OCI-LY1 (cell line): Measurements from ENCODE around the gene BPIFB3.

Experiments
- H2AFZ ChIP-seq: fragments of 200-600 bp; sonication (generic), shearing (Covaris generic); 2 replicates; pipeline ENCODE4 v1.6.0; 2014; ENCODE audit warnings: antibody characterized with exemption, mild to moderate bottlenecking, low read length
- H3F3A ChIP-seq: fragments of 200-600 bp; sonication (generic), shearing (Covaris generic); 2 replicates; pipeline ENCODE4 v1.6.0; 2014; ENCODE audit warnings: mild to moderate bottlenecking, antibody characterized with exemption, low read length, moderate library complexity; ENCODE audit not compliant: insufficient read depth
- H3K27ac ChIP-seq: fragments of 200-600 bp; sonication (generic); 2 replicates; pipeline ENCODE4 v1.5.1; 2014; ENCODE audit warnings: low read length, mixed run types, mild to moderate bottlenecking, low read depth; ENCODE audit not compliant: poor library complexity, severe bottlenecking
- H3K27me3 ChIP-seq: fragments of 200-600 bp; sonication (generic); 2 replicates; pipeline ENCODE4 v1.6.0; 2014; ENCODE audit warnings: antibody characterized with exemption, mild to moderate bottlenecking, low read length, moderate library complexity; ENCODE audit not compliant: insufficient read depth
- H3K36me3 ChIP-seq: fragments of 200-600 bp; sonication (generic); 2 replicates; pipeline ENCODE4 v1.6.1; 2014; ENCODE audit warnings: mild to moderate bottlenecking, antibody characterized with exemption, low read length, moderate library complexity, mixed read lengths; ENCODE audit not compliant: insufficient read depth
- H3K4me1 ChIP-seq: fragments of 200-600 bp; sonication (generic); 2 replicates; pipeline ENCODE4 v1.5.1; 2014; ENCODE audit warnings: mild to moderate bottlenecking, low read length, moderate library complexity; ENCODE audit not compliant: insufficient read depth, severe bottlenecking
- H3K4me2 ChIP-seq: fragments of 200-600 bp; sonication (generic), shearing (Covaris generic); 2 replicates; pipeline ENCODE4 v1.6.1; 2014; ENCODE audit warnings: low read length
- H3K4me3 ChIP-seq: fragments of 200-600 bp; sonication (generic); 2 replicates; pipeline ENCODE4 v1.5.1; 2014; ENCODE audit warnings: low read length, low read depth, mild to moderate bottlenecking, mixed read lengths; ENCODE audit not compliant: poor library complexity, severe bottlenecking
- H3K79me2 ChIP-seq: fragments of 200-600 bp; shearing (Covaris generic); 2 replicates; pipeline ENCODE4 v1.6.1; 2016; ENCODE audit warnings: mixed run types, low read length, mixed read lengths; ENCODE audit not compliant: insufficient read depth
- H3K9ac ChIP-seq: fragments of 200-600 bp; sonication (generic), shearing (Covaris generic); 2 replicates; pipeline ENCODE4 v1.6.1; 2014; ENCODE audit warnings: mild to moderate bottlenecking, low read length, mixed read lengths
- H3K9me2 ChIP-seq: fragments of 200-600 bp; sonication (generic), shearing (Covaris generic); 2 replicates; pipeline ENCODE4 v1.6.1; 2014; ENCODE audit warnings: low read depth, mild to moderate bottlenecking, low read length, mixed read lengths
- H3K9me3 ChIP-seq: fragments of 200-600 bp; shearing (Covaris generic); 2 replicates; pipeline ENCODE4 v1.6.1; 2014; ENCODE audit warnings: low read length, mixed read lengths
- H4K20me1 ChIP-seq: fragments of 200-600 bp; sonication (generic), shearing (Covaris generic); 2 replicates; pipeline ENCODE4 v1.6.0; 2016; ENCODE audit warnings: mild to moderate bottlenecking, low read length; ENCODE audit not compliant: insufficient read depth
- EZH2 ChIP-seq: fragments of 200-600 bp; sonication (generic), shearing (Covaris generic); IDR thresholded peaks from 2 replicates; pipeline ENCODE4 v1.8.0; 2017; ENCODE audit warnings: borderline replicate concordance, mixed run types, mild to moderate bottlenecking, antibody characterized with exemption, low read length, moderate library complexity, mixed read lengths
- TF ChIP-seq, protein P1 (sequence below): fragments of 200-600 bp; sonication (generic), shearing (Covaris generic); IDR thresholded peaks from 2 replicates; pipeline ENCODE4 v1.5.1; 2017; ENCODE audit warnings: mild to moderate bottlenecking, antibody characterized with exemption, low read length, moderate library complexity, mixed read lengths

BPIFB3 gene

DNA sequence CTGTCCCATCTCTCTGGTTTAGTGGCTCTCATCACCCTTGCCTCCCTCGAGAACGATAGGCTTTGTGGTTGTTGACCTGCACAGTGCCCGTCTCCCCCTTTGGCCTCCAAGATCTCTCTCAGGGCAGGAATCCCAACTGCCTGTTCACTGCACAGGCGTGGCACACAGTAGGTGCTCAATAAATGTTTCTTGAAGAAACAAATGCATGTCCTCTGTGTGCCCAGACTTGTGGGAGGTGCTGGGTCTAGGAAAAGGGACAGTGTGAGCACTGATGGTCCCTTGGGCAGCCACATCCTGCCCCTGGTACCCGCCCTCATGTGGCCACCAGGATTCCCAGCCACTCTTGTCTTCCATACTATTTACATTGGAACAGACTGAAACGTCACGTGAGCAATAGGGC lies 24.8 kb upstream of the BPIFB3 start:
- H3K4me2 ChIP-seq, result no peak overlapping the region
- no peak overlapping the region for H3K9ac ChIP-seq
- no peaks in the 10 kb centered on the region for H3K9me3 ChIP-seq
- H3K4me1 ChIP-seq, result no peaks in the 10 kb centered on the region
- no peak overlapping the region for H3K4me3 ChIP-seq
- TF ChIP-seq, protein P1, sequence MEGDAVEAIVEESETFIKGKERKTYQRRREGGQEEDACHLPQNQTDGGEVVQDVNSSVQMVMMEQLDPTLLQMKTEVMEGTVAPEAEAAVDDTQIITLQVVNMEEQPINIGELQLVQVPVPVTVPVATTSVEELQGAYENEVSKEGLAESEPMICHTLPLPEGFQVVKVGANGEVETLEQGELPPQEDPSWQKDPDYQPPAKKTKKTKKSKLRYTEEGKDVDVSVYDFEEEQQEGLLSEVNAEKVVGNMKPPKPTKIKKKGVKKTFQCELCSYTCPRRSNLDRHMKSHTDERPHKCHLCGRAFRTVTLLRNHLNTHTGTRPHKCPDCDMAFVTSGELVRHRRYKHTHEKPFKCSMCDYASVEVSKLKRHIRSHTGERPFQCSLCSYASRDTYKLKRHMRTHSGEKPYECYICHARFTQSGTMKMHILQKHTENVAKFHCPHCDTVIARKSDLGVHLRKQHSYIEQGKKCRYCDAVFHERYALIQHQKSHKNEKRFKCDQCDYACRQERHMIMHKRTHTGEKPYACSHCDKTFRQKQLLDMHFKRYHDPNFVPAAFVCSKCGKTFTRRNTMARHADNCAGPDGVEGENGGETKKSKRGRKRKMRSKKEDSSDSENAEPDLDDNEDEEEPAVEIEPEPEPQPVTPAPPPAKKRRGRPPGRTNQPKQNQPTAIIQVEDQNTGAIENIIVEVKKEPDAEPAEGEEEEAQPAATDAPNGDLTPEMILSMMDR, result no peak
- no peak for TF ChIP-seq EZH2
- H3K27me3 ChIP-seq, result no peaks in the 10 kb centered on the region; the same call in 1 of the 2 replicates
- H4K20me1 ChIP-seq, result no peaks in the 10 kb centered on the region
- no peak overlapping the region for H2AFZ ChIP-seq
- no peaks in the 10 kb centered on the region for H3F3A ChIP-seq
- H3K36me3 ChIP-seq, result no peaks in the 10 kb centered on the region
- H3K79me2 ChIP-seq, result no peaks in the 10 kb centered on the region
- no peak overlapping the region for H3K27ac ChIP-seq
- no peaks in the 10 kb centered on the region for H3K9me2 ChIP-seq

DNA sequence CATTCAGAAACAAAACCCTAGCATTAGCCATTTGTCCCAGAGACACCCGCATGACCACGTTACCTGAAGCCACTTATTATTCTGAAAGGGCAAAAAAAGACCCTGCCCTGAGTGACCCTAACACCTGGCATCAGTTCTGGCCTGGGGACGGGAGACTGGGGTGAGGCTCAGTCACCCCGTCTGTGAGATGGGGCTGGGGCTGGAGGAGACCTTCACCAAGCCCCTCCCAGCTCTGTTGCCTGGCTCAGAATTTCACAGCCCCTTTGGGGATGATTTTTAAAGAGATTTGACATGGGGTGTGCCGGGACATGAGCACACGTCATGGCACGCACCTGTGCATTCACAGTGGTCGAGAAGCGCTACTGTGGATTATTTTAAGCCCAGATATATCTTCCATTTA lies 23.6 kb upstream of the BPIFB3 start:
- Histone ChIP-seq H3F3A (no peaks in the 10 kb centered on the region), H3K27ac (no peak overlapping the region), H3K4me1 (no peaks in the 10 kb centered on the region), H3K36me3 (no peaks in the 10 kb centered on the region), H3K79me2 (no peaks in the 10 kb centered on the region), H3K4me2 (no peak overlapping the region), H3K9me3 (no peaks in the 10 kb centered on the region), H2AFZ (no peak overlapping the region), H4K20me1 (no peaks in the 10 kb centered on the region), H3K27me3 (no peaks in the 10 kb centered on the region; the same call in 1 of the 2 replicates), H3K9ac (no peak overlapping the region), H3K4me3 (no peak overlapping the region), H3K9me2 (no peaks in the 10 kb centered on the region)
- TF ChIP-seq, protein P1, result no peak
- no peak for TF ChIP-seq EZH2

DNA sequence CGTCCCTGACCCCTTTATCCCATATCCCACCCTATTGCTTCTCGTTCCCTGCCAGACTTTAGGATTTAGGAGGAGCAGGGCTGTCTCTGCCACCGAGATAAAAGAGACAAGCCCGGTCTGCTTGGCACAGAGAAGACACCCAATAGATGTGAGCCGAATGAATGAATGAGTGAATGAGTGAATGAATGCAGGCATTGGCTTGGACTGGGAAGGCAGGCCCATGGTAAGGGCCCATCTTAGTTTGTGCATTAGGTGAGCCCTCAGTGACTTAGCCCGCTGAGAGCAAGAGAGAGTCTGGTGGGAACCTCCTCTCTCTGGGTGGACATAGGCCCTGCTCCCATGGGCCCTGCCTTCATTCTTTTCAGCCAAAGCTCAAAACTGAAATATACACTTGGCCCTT lies 23.1 kb upstream of the BPIFB3 start:
- no peaks in the 10 kb centered on the region for H3K79me2 ChIP-seq
- TF ChIP-seq, protein P1, result no peak
- no peak for TF ChIP-seq EZH2
- no peaks in the 10 kb centered on the region for H3K4me1 ChIP-seq
- no peaks in the 10 kb centered on the region for H3K36me3 ChIP-seq
- no peak overlapping the region for H3K27ac ChIP-seq
- no peak overlapping the region for H3K4me2 ChIP-seq
- H3K27me3 ChIP-seq, result no peaks in the 10 kb centered on the region; the same call in 1 of the 2 replicates
- H3K9me2 ChIP-seq, result no peaks in the 10 kb centered on the region
- no peaks in the 10 kb centered on the region for H4K20me1 ChIP-seq
- no peak overlapping the region for H3K4me3 ChIP-seq
- H3K9ac ChIP-seq, result no peak overlapping the region
- H3K9me3 ChIP-seq, result no peaks in the 10 kb centered on the region
- no peak overlapping the region for H2AFZ ChIP-seq
- H3F3A ChIP-seq, result no peaks in the 10 kb centered on the region
